OCI-LY1 (cell line): ENCODE results near the gene ZBTB21.

Source experiments
- H2AFZ ChIP-seq: fragments of 200-600 bp; sonication (generic), shearing (Covaris generic); 2 replicates; pipeline ENCODE4 v1.6.0; 2014; ENCODE audit warnings: antibody characterized with exemption, mild to moderate bottlenecking, low read length
- H3F3A ChIP-seq: fragments of 200-600 bp; sonication (generic), shearing (Covaris generic); 2 replicates; pipeline ENCODE4 v1.6.0; 2014; ENCODE audit warnings: mild to moderate bottlenecking, antibody characterized with exemption, low read length, moderate library complexity; ENCODE audit not compliant: insufficient read depth
- H3K27ac ChIP-seq: fragments of 200-600 bp; sonication (generic); 2 replicates; pipeline ENCODE4 v1.5.1; 2014; ENCODE audit warnings: low read length, mixed run types, mild to moderate bottlenecking, low read depth; ENCODE audit not compliant: poor library complexity, severe bottlenecking
- H3K27me3 ChIP-seq: fragments of 200-600 bp; sonication (generic); 2 replicates; pipeline ENCODE4 v1.6.0; 2014; ENCODE audit warnings: antibody characterized with exemption, mild to moderate bottlenecking, low read length, moderate library complexity; ENCODE audit not compliant: insufficient read depth
- H3K36me3 ChIP-seq: fragments of 200-600 bp; sonication (generic); 2 replicates; pipeline ENCODE4 v1.6.1; 2014; ENCODE audit warnings: mild to moderate bottlenecking, antibody characterized with exemption, low read length, moderate library complexity, mixed read lengths; ENCODE audit not compliant: insufficient read depth
- H3K4me1 ChIP-seq: fragments of 200-600 bp; sonication (generic); 2 replicates; pipeline ENCODE4 v1.5.1; 2014; ENCODE audit warnings: mild to moderate bottlenecking, low read length, moderate library complexity; ENCODE audit not compliant: insufficient read depth, severe bottlenecking
- H3K4me2 ChIP-seq: fragments of 200-600 bp; sonication (generic), shearing (Covaris generic); 2 replicates; pipeline ENCODE4 v1.6.1; 2014; ENCODE audit warnings: low read length
- H3K4me3 ChIP-seq: fragments of 200-600 bp; sonication (generic); 2 replicates; pipeline ENCODE4 v1.5.1; 2014; ENCODE audit warnings: low read length, low read depth, mild to moderate bottlenecking, mixed read lengths; ENCODE audit not compliant: poor library complexity, severe bottlenecking
- H3K79me2 ChIP-seq: fragments of 200-600 bp; shearing (Covaris generic); 2 replicates; pipeline ENCODE4 v1.6.1; 2016; ENCODE audit warnings: mixed run types, low read length, mixed read lengths; ENCODE audit not compliant: insufficient read depth
- H3K9ac ChIP-seq: fragments of 200-600 bp; sonication (generic), shearing (Covaris generic); 2 replicates; pipeline ENCODE4 v1.6.1; 2014; ENCODE audit warnings: mild to moderate bottlenecking, low read length, mixed read lengths
- H3K9me2 ChIP-seq: fragments of 200-600 bp; sonication (generic), shearing (Covaris generic); 2 replicates; pipeline ENCODE4 v1.6.1; 2014; ENCODE audit warnings: low read depth, mild to moderate bottlenecking, low read length, mixed read lengths
- H3K9me3 ChIP-seq: fragments of 200-600 bp; shearing (Covaris generic); 2 replicates; pipeline ENCODE4 v1.6.1; 2014; ENCODE audit warnings: low read length, mixed read lengths
- H4K20me1 ChIP-seq: fragments of 200-600 bp; sonication (generic), shearing (Covaris generic); 2 replicates; pipeline ENCODE4 v1.6.0; 2016; ENCODE audit warnings: mild to moderate bottlenecking, low read length; ENCODE audit not compliant: insufficient read depth
- EZH2 ChIP-seq: fragments of 200-600 bp; sonication (generic), shearing (Covaris generic); IDR thresholded peaks from 2 replicates; pipeline ENCODE4 v1.8.0; 2017; ENCODE audit warnings: borderline replicate concordance, mixed run types, mild to moderate bottlenecking, antibody characterized with exemption, low read length, moderate library complexity, mixed read lengths
- TF ChIP-seq, protein P1 (sequence below): fragments of 200-600 bp; sonication (generic), shearing (Covaris generic); IDR thresholded peaks from 2 replicates; pipeline ENCODE4 v1.5.1; 2017; ENCODE audit warnings: mild to moderate bottlenecking, antibody characterized with exemption, low read length, moderate library complexity, mixed read lengths

The ZBTB21 gene

GRCh38 chr21:41940431-41940830 is 69.7 kb downstream of the ZBTB21 start:
- Histone ChIP-seq H3K9ac (no peak overlapping the region), H3K9me2 (no peaks in the 10 kb centered on the region), H4K20me1 (no peaks in the 10 kb centered on the region), H3K9me3 (peaks cover 6% of the 10 kb centered on the region; the same call in 1 of the 2 replicates), H3K4me1 (no peaks in the 10 kb centered on the region), H3K27ac (no peak overlapping the region), H3K36me3 (peaks cover 5% of the 10 kb centered on the region; the same call in 1 of the 2 replicates), H3K79me2 (no peaks in the 10 kb centered on the region), H3K4me2 (no peak overlapping the region), H3K27me3 (peaks cover 18% of the 10 kb centered on the region), H3F3A (no peaks in the 10 kb centered on the region), H3K4me3 (no peak overlapping the region), H2AFZ (no peak overlapping the region)
- TF ChIP-seq, protein P1, sequence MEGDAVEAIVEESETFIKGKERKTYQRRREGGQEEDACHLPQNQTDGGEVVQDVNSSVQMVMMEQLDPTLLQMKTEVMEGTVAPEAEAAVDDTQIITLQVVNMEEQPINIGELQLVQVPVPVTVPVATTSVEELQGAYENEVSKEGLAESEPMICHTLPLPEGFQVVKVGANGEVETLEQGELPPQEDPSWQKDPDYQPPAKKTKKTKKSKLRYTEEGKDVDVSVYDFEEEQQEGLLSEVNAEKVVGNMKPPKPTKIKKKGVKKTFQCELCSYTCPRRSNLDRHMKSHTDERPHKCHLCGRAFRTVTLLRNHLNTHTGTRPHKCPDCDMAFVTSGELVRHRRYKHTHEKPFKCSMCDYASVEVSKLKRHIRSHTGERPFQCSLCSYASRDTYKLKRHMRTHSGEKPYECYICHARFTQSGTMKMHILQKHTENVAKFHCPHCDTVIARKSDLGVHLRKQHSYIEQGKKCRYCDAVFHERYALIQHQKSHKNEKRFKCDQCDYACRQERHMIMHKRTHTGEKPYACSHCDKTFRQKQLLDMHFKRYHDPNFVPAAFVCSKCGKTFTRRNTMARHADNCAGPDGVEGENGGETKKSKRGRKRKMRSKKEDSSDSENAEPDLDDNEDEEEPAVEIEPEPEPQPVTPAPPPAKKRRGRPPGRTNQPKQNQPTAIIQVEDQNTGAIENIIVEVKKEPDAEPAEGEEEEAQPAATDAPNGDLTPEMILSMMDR, result no peak
- no peak for TF ChIP-seq EZH2

DNA sequence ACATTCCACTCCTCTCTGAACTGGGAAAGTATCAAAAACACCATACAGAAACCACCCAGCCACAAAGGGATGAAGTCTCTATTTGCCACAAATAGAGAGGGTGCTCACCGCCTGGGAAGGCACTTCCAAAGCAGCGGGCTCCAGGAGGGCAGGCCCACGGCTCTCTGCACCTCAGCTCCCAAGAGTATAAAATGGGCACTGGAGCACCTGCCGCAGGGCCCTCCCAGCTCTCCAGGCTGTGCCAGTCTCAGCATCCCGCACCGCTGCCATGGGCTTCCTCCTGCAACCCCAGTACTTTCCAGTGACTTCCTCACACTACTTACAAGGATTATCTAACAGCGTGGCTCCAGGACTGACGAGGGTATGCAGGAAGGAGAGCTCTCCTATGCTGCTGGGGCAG is 70.8 kb downstream of the ZBTB21 start:
- H3K4me3 ChIP-seq, result no peak overlapping the region
- H3K79me2 ChIP-seq, result no peaks in the 10 kb centered on the region
- H3K27me3 ChIP-seq, result peaks cover 10% of the 10 kb centered on the region; the same call in 1 of the 2 replicates
- H4K20me1 ChIP-seq, result no peaks in the 10 kb centered on the region
- no peaks in the 10 kb centered on the region for H3K36me3 ChIP-seq
- no peak overlapping the region for H3K27ac ChIP-seq
- H3K4me1 ChIP-seq, result no peaks in the 10 kb centered on the region
- no peaks in the 10 kb centered on the region for H3K9me3 ChIP-seq
- TF ChIP-seq EZH2, result no peak
- TF ChIP-seq, protein P1, result no peak
- no peaks in the 10 kb centered on the region for H3K9me2 ChIP-seq
- H3K9ac ChIP-seq, result no peak overlapping the region
- no peak overlapping the region for H2AFZ ChIP-seq
- no peak overlapping the region for H3K4me2 ChIP-seq
- H3F3A ChIP-seq, result no peaks in the 10 kb centered on the region
